ENCODE measurements around the gene TPRG1L.

The TPRG1L gene

DNA sequence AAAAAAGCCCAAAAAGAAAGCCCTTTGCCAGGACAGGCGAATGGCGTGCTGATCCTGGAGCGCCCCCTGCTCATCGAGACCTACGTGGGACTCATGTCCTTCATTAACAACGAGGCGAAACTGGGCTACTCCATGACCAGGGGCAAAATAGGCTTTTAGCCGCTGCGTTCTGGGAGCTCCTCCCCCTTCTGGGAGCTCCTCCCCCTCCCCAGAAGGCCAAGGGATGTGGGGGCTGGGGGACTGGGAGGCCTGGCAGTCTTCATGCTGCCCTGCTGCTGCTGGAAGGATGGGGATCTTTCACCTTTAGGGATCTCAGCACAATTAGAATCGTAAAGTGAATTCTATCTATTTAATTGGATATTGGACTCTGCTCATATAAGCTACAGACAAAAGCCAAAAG lies 3.6 kb downstream of the TPRG1L start:
- no peak for DNase-seq (ENCODE audit: low read depth)

DNA sequence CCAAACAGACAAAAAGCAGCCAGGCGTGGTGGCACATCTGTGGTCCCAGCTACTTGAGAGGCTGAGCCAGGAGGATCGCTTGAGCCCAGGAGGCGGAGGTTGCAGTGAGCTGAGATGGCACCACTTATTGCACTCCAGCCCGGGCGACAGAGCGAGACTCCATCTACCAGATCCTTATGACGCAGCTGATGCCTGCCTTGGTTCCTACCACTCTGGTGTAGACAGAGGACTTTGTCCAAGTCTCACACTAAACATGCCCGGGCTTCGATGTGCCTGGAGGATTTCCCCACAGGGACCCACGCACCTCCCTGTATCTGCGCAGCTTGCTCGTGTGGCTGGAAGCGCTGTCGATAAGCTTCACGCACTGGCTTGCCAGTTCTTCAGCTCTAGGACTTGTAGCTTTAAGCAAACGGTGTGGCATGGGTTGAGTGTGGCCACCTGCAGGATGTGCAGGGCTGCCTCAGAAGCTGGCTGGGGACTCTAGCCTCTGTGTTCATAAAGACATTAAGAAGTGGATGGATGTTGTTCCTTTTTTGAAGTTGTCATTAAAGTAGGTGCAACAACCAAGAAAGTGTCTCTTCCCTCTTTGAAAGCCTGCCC lies 4.8 kb downstream of the TPRG1L start:
- no peak for DNase-seq (ENCODE audit: low read depth)

DNA sequence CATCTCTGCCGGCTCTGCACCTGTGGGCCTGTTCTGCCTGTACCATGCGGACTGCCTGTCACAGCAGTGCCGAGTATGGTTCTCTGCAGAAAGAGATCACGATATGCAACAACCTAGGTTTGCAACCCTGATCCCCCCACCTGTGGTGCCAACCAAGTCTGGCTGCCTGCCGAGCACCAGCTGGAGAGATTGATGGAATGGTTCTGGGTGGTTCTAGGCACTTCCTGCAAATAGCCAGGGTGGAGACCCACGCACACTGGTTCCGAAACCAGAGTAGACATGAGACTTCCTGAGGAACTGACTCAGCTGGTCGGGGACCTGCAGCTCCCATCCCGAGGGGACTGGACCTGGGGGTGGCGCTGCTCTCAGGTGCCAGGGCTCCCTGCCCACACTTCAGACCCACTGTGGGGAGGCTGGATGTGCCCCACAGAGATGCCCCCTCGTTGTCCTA lies 5.4 kb downstream of the TPRG1L start:
- DNase-seq (ENCODE audit: low read depth), result no peak

DNA sequence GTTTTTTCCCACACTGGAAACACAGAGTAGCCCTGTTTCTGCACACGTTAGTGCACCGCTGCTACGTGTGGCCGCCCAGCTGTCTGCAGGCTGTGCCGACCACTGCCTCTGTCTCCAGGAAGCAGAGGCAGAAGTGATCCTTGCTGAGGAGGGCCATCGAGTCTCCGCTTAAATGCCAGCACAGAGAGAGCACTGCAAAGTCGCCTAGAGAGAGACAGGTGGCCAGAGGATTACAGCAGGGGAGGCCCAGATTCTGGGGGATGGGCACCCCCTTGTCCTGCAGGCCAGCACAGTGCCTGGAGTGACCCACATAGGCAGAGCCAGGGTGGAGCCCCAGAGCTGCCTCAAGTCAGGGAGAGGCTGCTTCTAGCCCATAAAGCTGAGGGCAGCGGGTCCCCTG lies 6.1 kb downstream of the TPRG1L start:
- no peak for DNase-seq (ENCODE audit: low read depth)

DNA sequence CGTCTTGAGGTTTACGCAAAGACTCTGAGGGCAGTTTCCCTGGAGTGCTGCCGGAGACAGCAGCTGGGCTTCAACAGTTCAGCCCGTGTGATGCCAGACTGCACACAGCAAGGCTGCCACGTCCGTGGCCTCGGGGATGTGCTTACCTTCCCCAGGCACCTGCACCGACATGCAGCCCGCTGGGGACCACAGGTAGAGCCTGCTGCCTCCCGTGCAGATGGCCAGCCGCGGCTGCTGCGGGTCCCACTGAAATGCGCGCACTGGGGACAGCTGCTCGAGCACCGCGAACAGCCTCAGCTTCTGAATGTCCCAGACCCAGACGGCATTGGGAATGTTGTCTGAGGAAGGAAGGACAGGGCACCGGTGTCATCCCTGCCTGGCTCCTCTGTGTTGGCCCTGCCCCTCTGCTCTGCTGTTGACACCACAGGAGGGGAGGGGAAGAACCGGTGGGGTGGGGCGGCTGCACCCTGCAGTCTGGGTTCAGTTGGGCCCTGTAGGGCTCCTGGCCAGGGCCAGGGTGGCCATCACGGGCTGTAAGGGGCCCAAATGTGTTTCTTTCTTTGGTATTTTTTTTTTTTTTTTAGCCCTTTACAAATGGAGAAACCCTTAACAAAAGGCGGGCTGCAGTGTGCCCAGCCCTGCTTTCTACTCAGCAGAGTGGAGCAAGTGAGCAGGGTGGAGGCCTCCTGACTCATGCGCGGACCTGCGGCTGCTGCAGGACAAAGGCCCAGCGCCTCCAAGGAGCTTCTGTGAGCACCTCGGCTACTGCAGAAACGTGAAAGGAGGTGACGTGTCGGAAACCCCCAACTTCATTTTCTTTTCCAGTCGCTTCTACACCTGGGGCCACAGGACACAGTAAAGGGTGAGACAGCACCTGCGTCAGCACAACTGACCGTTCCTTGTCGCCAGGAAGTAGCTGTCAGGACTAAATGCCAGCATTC lies 6.8 kb downstream of the TPRG1L start:
- no peak for DNase-seq (ENCODE audit: low read depth)

DNA sequence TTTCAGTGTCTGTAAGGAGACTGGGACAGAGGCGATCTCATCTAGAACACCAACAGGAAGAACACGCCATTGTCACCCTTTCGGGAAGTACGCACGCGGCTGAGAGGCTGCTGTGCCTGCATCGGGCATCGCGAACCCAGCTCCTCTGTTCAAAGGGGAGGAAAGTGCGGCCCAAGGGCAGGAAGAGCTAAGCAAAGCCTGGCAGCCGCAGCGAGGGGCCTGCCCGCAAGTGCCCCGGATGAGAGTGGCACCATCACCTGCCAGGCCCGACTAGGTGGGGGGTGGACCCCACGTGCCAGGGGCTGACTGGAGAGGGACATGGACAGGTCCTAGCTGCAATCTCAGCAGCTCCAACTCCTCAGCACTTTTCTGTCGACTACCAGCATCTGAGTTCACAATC lies 7.5 kb downstream of the TPRG1L start:
- DNase-seq (ENCODE audit: low read depth), result no peak

DNA sequence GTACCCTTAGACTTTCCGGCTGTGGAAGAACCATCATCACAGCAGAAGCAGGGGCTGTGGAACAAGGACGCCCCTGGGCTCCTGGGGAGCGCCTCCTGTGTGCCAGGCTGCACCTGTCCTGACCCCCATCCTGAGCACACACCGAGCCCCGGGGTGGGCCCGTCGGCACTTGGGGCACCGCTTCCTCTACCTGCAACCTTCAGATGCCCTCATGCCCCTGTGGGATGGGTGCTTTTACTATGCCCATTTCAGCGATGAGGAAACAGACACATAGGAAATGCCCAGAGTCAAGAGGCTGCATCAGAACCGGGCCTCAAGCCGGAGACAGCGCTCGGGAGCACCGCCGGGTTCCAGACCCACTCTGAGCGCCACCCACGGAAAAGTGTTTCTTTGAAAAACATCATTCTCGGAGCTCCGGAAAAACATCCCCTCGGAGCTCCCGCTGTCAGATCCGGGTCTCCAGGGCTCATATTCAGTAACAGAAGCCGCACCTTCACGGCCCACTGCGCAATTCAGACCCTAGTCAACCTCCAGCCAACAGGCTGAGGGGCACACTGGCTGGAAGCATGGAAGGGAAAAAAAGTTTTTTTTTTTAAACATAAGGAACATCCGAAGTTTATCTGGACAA lies 8.0 kb downstream of the TPRG1L start:
- DNase-seq (ENCODE audit: low read depth), result no peak

DNA sequence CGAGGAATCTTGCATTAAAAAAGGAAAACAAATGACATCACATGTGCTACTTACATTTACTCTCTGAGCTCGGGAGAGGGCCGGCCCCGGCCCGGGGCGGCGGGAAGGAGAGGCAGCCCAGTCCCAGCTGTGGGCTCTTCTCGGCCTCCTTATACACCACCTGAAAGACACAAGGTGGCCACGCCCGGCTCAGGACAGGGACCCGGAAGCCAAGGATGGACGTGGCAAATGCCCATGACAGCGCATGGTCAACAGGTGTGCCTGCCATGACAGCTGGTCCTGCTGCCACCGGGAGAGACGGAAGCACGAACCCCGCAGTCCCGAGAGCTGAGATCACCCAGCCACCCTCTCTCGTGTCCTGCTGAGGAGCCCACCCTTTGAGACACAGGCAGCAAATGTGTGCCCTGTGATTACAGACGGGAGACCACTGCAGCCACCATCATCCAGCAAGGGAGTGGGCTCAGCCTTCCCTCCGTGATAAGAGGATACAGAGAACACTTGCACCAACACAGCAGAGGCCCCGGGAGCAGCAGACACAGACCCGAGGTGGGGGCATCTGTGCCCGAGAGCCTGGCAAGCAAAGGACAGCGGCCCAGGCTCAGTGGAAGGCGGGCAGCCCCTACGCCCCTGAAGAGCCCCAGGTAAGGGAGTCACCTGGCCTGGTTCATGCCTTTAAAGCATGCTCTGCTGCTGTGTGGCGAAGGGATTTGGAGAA lies 8.7 kb downstream of the TPRG1L start:
- DNase-seq (ENCODE audit: low read depth), result no peak

DNA sequence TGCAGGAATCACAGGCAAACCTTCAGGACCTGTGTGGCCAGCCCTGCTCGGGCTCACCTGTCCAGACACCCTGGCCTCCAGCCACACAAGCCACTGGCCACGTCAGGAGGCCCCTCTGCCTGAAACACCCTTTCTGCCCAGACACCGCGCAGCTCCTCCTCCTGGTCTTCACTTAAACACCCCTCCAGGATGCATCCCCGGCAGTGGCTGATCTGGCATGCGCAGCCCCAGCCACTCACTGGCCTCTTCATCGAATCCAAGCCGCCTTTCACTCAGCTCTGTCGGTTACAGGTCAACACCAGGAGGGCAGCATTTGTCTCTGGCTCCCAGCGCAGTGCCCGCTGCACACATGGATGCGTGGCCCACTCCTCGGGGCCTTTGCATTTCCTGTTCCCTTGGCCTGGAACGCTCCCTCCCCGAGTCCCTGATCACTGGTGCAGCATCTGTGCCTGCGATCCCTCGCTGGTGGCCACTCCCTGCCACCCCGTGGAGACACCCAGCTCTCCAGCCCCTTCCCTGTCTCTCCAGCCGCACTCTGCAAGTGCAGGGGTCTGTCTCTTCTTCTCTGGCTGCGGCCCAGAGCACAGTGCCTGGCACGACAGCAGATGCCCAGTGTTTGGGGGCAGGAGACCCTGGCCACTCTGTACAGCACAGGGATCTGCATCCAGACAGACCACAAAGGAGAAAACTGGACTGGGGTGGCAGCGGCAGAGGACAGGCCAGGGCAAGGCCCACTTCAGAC lies 9.4 kb downstream of the TPRG1L start:
- no peak for DNase-seq (ENCODE audit: low read depth)

DNA sequence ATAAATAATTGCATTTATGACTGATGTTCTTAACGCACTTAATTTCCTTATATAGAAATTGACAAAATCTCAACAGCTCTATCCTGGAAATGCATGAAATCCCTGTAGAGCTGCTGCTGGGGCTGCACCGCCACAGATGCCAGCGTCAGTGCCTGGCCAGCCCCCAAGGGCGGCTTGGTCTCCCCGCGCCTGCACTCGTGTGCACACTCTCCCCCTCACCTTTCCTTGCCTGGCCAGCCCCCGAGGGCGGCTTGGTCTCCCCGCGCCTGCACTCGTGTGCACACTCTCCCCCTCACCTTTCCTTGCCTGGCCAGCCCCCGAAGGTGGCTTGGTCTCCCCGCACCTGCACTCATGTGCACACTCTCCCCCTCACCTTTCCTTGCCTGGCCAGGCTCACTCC lies 11.3 kb downstream of the TPRG1L start:
- no peak for DNase-seq (ENCODE audit: low read depth)

DNA sequence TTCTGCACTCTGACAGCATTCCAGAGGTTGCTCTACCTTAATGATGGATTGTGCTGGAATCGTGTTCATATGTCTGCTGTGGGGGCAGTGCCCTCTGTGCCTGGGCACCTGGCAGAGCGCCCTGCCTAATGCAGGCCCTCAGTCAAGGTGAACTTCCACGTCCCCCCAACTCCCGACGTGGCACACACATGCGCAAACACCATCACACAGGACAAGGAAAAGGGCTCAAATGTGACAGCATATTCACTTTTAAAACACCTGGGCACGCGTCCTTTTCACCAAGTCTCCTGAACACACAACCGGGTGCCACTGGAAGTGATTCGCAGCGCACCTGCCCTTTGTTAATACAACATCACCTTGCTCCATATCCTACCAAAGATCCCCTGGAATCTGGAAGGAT lies 11.7 kb downstream of the TPRG1L start:
- no peak for DNase-seq (ENCODE audit: low read depth)

DNA sequence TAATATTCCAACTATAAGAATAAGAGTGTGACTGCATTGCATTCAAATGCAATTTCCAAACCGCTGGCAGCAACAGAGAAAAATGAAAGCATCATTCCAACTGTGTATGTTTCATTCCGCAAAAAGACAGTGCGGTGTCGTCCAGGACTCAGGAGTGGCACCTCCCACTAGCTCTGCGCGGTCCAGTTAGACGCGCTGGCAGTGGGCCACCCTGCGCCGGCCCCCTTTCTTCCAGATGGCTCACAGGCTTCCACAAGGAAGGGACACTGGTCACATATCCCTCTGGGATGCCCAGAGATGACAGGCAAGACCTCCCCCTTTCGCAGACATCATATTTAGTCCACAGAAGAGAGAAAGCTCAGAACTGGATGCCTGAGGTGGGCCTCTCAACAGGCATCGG lies 13.2 kb downstream of the TPRG1L start:
- no peak for DNase-seq (ENCODE audit: low read depth)

DNA sequence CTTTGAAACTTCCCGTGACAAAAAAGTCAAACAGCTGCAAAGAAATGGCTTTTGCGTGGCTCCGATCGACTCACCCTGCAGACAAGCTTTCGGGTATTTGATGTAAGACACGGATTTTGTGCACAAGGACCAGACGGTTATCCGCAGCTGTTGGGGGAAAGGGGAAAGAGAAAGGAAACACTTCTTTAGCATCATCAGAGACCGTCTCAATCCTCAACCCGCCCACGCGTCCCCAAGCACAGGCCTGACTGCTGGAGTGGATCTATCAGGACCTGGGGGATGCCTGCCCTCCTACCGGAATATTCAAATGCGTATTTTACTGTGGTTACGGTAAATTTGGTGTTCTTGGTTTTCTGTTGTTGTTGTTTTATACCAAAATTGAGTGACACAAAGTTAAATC lies 13.9 kb downstream of the TPRG1L start:
- no peak for DNase-seq (ENCODE audit: low read depth)

DNA sequence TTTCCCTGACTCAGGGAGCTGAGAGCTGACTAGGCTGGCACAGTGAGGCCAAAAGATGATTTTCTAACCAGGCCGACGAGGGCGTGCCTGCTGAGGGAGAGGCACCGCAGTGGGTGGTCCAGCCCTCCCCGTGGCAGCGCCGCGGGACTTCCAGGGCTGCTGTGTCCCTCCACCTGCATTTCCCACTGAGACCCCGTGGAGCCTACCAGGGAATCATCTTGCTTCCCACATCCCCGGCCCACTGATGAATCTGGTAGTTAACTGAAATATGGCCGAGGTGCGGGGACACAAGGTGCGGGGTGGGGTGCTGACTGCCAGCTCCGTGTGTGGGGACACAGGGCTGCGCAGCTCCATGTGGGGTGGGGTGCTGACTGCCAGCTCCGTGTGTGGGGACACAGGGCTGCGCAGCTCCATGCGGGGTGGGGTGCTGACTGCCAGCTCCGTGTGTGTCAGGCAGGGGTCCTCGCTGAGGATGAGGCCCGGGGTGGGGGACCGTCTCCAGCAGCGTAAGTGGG lies 14.6 kb downstream of the TPRG1L start:
- no peak for DNase-seq (ENCODE audit: low read depth)

DNA sequence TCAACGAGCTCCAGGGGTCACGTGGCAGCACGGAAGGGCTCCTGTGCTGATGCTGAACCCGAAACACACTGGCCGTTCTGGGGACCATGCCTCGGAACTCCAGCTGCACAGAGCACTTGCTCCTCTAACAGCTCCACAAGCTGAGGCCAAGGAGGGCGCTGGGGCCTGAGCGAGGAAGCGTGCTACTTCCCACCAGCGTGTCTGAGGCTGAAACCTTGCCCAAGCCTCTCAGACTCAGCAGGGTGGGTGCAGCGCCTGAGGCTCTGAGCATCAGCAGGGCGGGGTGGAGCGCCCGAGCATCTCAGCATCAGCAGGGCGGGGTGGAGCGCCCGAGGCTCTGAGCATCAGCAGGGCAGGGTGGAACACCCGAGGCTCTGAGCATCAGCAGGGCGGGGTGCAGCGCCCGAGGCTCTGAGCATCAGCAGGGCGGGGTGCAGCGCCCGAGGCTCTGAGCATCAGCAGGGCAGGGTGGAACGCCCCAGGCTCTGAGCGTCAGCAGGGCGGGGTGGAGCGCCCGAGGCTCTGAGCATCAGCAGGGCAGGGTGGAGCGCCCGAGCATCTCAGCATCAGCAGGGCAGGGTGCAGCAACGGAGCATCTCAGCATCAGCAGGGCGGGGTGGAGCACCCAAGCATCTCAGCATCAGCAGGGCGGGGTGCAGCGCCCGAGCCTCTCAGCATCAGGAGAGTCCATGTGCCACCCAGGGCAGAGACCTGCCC lies 15.5 kb downstream of the TPRG1L start:
- DNase-seq (ENCODE audit: low read depth), result no peak

DNA sequence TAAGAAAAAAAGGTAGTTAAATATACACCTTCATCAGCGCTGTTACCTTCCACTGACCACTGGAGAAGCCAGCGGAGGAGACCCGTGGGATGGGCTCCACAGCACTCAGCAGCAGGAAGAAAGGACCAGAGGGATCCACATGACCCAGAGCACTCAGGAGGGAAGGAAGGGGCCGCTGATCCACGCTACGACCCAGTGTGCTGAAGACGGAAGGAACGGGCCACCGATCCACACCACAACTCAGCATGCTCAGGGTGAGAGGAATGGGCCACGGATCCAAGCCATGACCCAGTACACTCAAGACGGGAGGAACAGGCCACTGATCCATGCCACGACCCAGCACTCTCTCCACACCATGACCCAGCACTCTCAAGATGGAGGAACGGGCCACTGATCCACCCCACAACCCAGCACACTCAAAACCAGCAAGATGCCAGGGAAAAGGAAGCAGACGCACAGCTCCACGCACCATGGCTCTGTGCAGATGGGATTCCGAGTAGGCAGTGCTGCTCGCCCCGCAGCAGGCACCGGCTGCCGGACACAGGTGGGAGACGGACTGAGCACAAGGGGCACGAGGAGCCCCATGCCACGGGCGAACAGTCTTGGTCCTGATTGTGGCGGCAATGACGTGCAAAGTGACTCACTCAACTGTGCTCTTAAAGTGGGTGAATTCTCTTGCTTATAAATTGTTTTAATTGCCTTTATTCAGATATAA lies 16.4 kb downstream of the TPRG1L start:
- no peak for DNase-seq (ENCODE audit: low read depth)

DNA sequence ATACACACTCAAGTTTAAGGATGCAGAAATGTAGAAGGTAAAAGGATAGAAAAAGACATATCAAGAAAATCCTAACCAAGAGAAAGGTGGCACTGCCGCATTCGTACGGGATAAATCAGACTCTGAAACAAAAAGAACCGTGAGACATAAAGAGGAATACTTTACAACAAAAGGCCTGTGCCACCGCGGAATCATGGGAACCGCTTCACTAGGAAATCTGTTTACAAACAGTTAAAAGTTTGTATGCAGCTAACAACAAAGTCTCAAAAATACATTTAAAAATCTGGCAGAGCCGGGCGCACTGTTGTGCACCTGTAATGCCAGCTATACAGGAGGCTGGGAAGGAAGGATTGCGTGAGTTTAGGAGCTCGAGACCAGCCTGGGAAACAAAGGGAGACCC lies 17.0 kb downstream of the TPRG1L start:
- DNase-seq (ENCODE audit: low read depth), result no peak

DNA sequence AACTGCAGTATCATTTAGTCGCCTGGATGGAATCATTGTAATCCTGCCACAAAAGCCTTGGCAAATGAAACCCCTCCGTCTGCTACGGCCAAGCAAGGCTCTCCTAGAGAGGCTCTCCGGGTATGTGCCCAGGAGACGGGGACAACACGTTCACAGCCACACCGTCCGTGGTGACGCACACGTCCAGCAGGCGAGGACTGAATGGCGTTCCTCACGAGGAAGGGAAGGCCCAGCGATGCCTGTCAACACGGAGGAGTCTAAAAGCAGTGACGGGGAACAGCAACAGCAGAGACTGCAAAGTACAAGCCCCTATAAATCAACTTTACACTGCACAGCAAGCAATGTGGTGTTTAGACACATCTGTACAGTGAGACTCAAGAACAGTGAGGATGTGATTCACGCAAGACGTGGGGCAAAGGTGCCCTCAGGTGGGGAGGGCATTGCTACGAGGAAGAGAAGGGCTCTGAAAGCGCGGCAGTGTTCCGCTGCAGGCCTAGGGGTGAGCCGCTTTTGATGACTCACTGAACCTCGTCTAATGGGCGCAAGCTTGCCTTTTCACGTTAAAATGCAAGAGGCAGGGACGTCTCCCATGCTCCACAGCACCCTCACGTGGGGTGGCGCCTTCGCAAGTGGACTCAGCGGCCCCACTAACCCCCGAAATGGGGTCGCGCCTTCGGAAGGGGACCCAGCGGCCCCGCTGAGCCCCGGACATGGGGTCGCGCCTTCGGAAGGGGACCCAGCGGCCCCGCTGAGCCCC lies 18.3 kb downstream of the TPRG1L start:
- no peak for DNase-seq (ENCODE audit: low read depth)

DNA sequence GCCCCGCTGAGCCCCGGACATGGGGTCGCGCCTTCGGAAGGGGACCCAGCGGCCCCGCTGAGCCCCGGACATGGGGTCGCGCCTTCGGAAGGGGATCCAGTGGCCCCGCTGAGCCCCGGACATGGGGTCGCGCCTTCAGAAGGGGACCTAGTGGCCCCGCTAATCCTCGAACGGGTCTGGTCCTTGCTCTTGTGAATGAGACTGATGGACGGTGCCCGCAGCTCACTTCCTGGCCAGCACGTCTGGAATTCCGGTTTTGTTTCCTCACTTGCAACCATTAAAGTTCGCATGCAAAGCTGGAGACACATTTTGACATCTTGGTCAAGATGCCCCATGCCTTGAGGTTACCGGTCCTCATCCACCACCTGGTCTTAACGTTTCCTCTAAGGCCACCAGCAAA lies 19.5 kb downstream of the TPRG1L start:
- no peak for DNase-seq (ENCODE audit: low read depth)

DNA sequence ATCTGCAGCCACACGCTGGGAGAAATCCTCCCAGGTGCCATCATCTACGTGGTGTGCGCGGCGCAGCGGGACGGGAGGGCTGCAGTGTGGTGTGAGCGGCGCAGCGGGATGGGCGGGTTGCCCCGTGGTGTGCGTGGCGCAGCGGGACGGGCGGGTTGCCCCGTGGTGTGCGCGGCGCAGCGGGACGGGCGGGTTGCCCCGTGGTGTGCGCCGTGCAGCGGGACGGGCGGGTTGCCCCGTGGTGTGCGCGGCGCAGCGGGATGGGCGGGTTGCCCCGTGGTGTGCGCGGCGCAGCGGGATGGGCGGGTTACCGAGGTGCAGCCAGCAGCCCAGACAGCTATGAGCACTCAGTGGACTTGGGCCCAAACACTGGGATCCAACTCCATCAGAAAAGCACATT lies 20.4 kb downstream of the TPRG1L start:
- no peak for DNase-seq (ENCODE audit: low read depth)

All from T-helper 22 cell (primary cell).